HepG2 (cell line): Measurements from ENCODE around the gene TRAF3.

Experiments used
- CTCF ChIP-seq: sonication (generic); formaldehyde crosslinking; IDR thresholded peaks from 2 replicates; pipeline ENCODE4 v1.5.0; 2020; ENCODE audit warnings: mild to moderate bottlenecking, missing genetic modification reagents, moderate library complexity
- HDAC2 ChIP-seq: sonication (generic); formaldehyde crosslinking; IDR thresholded peaks from 2 replicates; pipeline ENCODE4 v1.4.0; 2020; ENCODE audit warnings: missing genetic modification reagents
- IKZF1 ChIP-seq: fragments of 450-650 bp; IDR thresholded peaks from 2 replicates; pipeline ENCODE4 v1.7.1; 2016
- POLR2A ChIP-seq, 2 experiments: IDR thresholded peaks; 2 replicates each; pipeline ENCODE4 v1.6.1; 2011; ENCODE audit warnings: low read depth in 2 of 2, low read length in 2 of 2, mild to moderate bottlenecking in 1 of 2, moderate library complexity in 1 of 2; ENCODE audit not compliant: insufficient read depth in 1 of 2
- POLR2AphosphoS5 ChIP-seq: IDR thresholded peaks from 2 replicates; pipeline ENCODE4 v1.6.1; 2012; ENCODE audit warnings: low read depth, low read length
- RNF2 ChIP-seq: fragments of 450-650 bp; conservative IDR thresholded peaks from 2 replicates; pipeline ENCODE4 v1.6.1; 2016; ENCODE audit warnings: low read depth
- RXRB ChIP-seq: IDR thresholded peaks from 2 replicates; pipeline ENCODE4 v1.6.1; 2016; ENCODE audit warnings: borderline replicate concordance, missing genetic modification reagents, missing compliant biosample characterization
- TCF7L2 ChIP-seq: IDR thresholded peaks from 2 replicates; pipeline ENCODE4 v1.6.1; 2011; ENCODE audit warnings: mild to moderate bottlenecking, low read depth, low read length, moderate library complexity
- ZFX ChIP-seq: sonication (generic); formaldehyde crosslinking; IDR thresholded peaks from 2 replicates; pipeline ENCODE4 v1.4.0; 2020; ENCODE audit warnings: mild to moderate bottlenecking, low read depth, missing genetic modification reagents, moderate library complexity
- ZNF562 ChIP-seq: sonication (generic); formaldehyde crosslinking; IDR thresholded peaks from 2 replicates; pipeline ENCODE4 v1.8.0; 2022; ENCODE audit warnings: missing genetic modification reagents, borderline replicate concordance
- TF ChIP-seq, protein P1 (sequence below): sonication (generic); IDR thresholded peaks from 2 replicates; pipeline ENCODE4 v1.6.1; 2016; ENCODE audit warnings: low read depth, borderline replicate concordance

GRCh38 chr14:102907303-102907844, 130.1 kb downstream of the TRAF3 start:
- TF ChIP-seq HDAC2 (CRISPR knock-in tag) (no peak), CTCF (no peak), RXRB (CRISPR knock-in tag) (no peak), RNF2 (no peak), POLR2AphosphoS5 (no peak), ZFX (no peak), TCF7L2 (no peak), POLR2A (IDR thresholded peaks at IDR 0.05; ENCODE audit: insufficient read depth in 1 of 2, low read depth in 2 of 2, low read length in 2 of 2) (no peak), IKZF1 (no peak), ZNF562 (CRISPR knock-in tag) (no peak)
- TF ChIP-seq, protein P1, sequence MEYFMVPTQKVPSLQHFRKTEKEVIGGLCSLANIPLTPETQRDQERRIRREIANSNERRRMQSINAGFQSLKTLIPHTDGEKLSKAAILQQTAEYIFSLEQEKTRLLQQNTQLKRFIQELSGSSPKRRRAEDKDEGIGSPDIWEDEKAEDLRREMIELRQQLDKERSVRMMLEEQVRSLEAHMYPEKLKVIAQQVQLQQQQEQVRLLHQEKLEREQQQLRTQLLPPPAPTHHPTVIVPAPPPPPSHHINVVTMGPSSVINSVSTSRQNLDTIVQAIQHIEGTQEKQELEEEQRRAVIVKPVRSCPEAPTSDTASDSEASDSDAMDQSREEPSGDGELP, result no peak
